ENCODE results near the gene ZDHHC5.
"Not testable (repeated sequence)": the region's sequence is repeated elsewhere in the genome, so short reads cannot be mapped to it uniquely, and the experiment has no call there.

Gene ZDHHC5

GRCh38 chr11:57700425-57700824 lies 32.5 kb downstream of the ZDHHC5 start:
- TF ChIP-seq ZFX (IDR thresholded peaks at IDR 0.05; ENCODE audit: borderline replicate concordance) (no peak), CTCF (IDR thresholded peaks at IDR 0.05) (no peak)
- no peak overlapping the region for H3K27ac ChIP-seq

DNA sequence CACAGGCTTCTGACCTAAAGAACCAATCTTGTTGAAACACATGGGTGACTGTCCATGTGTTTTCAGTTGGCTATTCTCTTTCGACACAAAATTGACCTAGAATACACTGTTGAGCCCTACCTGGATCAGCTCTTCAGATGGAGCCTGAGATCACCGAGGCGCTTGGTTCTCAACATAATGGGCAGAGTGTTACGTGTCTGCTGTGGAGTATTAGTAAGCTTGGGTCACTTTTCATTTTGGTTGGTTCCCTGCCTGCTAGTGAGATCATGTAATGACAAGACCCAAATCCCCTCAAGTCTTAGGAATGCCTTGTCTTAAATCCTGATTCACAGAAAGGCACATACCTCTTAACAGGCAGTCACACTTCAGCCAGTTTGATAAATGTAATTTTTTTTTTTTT lies 35.4 kb downstream of the ZDHHC5 start:
- no peak for TF ChIP-seq ZFX (IDR thresholded peaks at IDR 0.05; ENCODE audit: borderline replicate concordance)
- TF ChIP-seq CTCF (IDR thresholded peaks at IDR 0.05) = no peak
- H3K27ac ChIP-seq = no peak overlapping the region

- 0 out of 2 replicates have a peak overlapping the region, but pooled peaks have one; percentile 13 for H3K27ac ChIP-seq
- no peak for TF ChIP-seq ZFX (IDR thresholded peaks at IDR 0.05; ENCODE audit: borderline replicate concordance)
- no peak for TF ChIP-seq CTCF (IDR thresholded peaks at IDR 0.05)
Observed at GRCh38 chr11:57704932-57705331, 37.0 kb downstream of the ZDHHC5 start.

DNA sequence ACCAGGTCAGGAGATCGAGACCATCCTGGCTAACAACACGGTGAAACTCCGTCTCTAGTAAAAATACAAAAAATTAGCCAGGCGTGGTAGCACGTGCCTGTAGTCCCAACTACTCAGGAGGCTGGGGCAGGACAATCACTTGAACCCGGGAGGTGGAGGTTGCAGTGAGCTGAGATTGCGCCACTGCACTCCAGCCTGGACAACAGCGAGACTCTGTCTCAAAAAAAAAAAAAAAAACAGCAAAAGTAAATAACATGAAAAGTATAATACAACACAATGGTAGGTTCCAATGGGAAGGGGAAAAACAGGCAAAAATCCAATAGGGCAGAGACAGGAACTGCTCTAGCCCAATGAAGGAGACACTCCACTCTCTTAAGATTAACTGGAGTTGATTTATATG lies 37.5 kb downstream of the ZDHHC5 start:
- not testable (repeated sequence) for H3K27ac ChIP-seq

DNA sequence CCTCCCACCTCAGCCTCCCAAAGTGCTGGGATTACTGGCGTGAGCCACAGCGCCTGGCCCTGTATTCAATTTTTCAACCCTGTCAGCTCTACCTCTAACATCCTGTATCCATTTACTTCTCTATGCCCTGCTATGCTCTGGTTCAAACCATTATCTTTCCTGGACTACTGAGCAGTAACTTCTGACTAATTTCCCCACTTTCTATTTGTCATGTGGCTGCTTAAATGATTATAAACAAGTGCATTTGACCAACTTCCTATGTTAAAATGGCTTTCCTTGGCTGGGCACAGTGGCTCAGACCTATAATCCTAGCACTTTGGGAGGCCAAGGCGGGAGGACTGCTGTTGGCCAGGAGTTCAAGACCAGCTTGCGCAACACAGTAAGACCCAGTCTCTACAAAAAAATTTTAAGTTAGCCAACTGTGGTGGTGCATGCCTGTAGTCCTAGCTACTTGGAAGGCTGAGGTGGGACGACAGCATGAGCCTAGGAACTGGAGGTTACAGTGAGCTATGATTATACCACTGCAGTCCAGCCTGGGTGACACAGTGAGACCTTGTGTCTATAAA lies 42.0 kb downstream of the ZDHHC5 start:
- no peak overlapping the region for H3K27ac ChIP-seq
- no peak for TF ChIP-seq ZFX (IDR thresholded peaks at IDR 0.05; ENCODE audit: borderline replicate concordance)

DNA sequence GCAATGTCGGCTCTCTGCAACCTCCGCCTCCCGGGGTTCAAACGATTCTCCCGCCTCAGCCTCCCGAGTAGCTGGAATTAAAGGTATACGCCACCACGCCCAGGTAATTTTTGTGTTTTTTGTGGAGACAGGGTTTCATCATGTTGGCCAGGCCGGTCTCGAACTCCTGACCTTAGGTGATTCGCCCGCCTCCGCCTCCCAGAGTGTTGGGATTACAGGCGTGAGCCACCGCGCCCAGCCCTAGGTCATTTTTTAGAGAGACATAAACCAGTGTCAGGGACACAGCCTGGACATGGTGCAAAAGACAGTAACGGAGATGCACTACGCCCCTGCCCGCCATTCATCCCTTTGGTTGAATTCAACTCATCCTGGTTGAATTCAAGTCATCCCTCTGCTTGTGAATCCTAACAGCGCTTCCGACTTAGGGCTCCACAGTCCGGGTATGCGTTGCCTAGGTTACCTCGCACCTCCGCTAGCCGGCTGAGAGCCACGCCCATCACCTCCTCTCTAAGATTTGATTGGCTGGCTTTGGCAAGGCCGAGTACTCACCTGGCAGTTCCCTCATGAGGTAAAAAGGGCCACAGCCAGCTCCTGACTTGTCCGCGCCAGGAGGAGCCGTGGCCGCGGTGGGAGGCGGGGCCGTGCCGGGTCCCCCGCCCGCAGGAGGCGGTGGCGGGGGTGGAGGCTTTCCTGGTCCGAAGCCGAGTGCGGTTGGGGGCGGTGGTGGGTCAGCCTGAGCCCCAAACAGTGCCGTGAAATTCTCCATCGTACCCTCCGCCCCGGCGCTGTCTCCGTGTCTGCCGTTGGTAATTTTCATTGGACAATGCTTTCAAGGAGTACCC lies 43.7 kb downstream of the ZDHHC5 start, which contains the start of gene MED19:
TSS of gene MED19 (minus strand) at position 802 of the 842 bp plus-strand sequence. CDS start at position 766, 36 bp downstream.
- peak within 1 kb of the TSS; percentile 94 for H3K27ac ChIP-seq
- no peak for TF ChIP-seq CTCF (IDR thresholded peaks at IDR 0.05)
- no peak for TF ChIP-seq ZFX (IDR thresholded peaks at IDR 0.05; ENCODE audit: borderline replicate concordance)

DNA sequence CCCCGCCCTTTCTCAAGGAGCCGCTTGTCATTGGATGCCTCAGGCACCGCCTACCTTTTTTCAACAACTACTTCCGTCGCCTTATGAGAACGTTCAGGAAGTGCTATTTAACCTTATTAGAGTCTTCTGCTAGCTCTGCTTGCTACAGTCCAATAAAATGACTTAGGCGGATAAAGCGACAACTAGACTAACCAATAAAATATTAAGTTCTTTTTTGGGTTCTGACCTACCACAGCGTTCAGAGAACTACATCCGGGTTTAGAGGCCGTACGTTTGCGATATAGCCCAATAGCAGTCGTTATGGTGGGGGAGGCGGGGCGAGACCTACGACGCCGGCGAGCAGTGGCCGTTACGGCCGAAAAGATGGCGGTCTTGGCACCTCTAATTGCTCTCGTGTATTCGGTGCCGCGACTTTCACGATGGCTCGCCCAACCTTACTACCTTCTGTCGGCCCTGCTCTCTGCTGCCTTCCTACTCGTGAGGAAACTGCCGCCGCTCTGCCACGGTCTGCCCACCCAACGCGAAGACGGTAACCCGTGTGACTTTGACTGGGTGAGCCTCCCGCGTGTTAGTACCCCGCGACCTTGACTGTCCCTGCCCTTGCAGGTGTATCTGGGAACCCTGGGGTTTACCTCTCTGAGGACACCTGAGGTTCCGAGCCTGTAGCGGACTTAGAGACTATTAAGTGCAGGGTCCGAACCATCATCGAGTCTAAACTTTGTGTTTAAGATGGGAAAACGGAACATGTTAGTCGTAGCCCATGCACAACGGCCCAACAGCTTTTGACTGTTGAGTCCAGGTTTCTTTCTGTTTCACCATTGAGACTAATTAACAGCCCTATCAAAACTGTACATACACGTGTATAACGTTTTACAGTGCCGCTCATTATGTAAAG lies 44.6 kb downstream of the ZDHHC5 start, which contains the start of gene TMX2:
TSS of gene TMX2 (plus strand) at position 338 of the 895 bp plus-strand sequence. CDS start at position 364, 26 bp downstream.
- H3K27ac ChIP-seq = peak within 1 kb of the TSS; percentile 94
- TF ChIP-seq CTCF (IDR thresholded peaks at IDR 0.05) = no peak
